Small intestine (tissue), 7 donors: ENCODE data around the gene CFAP65. TPM values are rescaled to one million over a fixed set of nuclear protein-coding genes. Genes with fewer than 3 reads are reported as not detected.

Experiments used
- DNase-seq, 2 donors: peaks; one replicate each; pipeline versions ENCODE4 v3.0.0 to v3.0.0-alpha.2; 2013
- FAIRE-seq: peaks from 2 replicates; lab custom pipeline; 2012; peaks lifted over from hg19 to GRCh38; lab: Jason Lieb, UNC
- H3K27ac ChIP-seq, 3 donors: one replicate each; pipeline ENCODE4 v1.5.1; 2013; ENCODE audit warnings: low read length in 2 of 3, mild to moderate bottlenecking in 2 of 3, control low read depth in 1 of 3, inconsistent platforms in 1 of 3, low read depth in 1 of 3, moderate library complexity in 1 of 3
- H3K27me3 ChIP-seq, 3 donors: one replicate each; pipeline ENCODE4 v1.6.1; 2013; ENCODE audit warnings: low read length in 3 of 3, inconsistent platforms in 1 of 3; ENCODE audit not compliant: control insufficient read depth in 3 of 3, insufficient read depth in 3 of 3
- H3K36me3 ChIP-seq, 3 donors: one replicate each; pipeline ENCODE4 v1.6.1; 2013; ENCODE audit warnings: low read length in 3 of 3, inconsistent platforms in 1 of 3, low read depth in 1 of 3, mild to moderate bottlenecking in 1 of 3, moderate library complexity in 1 of 3; ENCODE audit not compliant: control insufficient read depth in 3 of 3, insufficient read depth in 2 of 3
- H3K4me1 ChIP-seq, 3 donors: one replicate each; pipeline ENCODE4 v1.6.1; 2013; ENCODE audit warnings: low read length in 2 of 3, inconsistent platforms in 1 of 3, low read depth in 1 of 3, mild to moderate bottlenecking in 1 of 3, moderate library complexity in 1 of 3; ENCODE audit not compliant: control insufficient read depth in 3 of 3, insufficient read depth in 2 of 3
- H3K4me3 ChIP-seq, 3 donors: one replicate each; pipeline ENCODE4 v1.5.1; 2013; ENCODE audit warnings: low read length in 3 of 3, control low read depth in 1 of 3, inconsistent platforms in 1 of 3, low read depth in 1 of 3, mild to moderate bottlenecking in 1 of 3, moderate library complexity in 1 of 3
- H3K9me3 ChIP-seq, 2 donors: one replicate each; pipeline ENCODE4 v1.6.1; 2013; ENCODE audit warnings: low read depth in 1 of 2, low read length in 1 of 2; ENCODE audit not compliant: control insufficient read depth in 2 of 2, insufficient read depth in 1 of 2
- WGBS, 3 donors: extraction: QIAGEN DNeasy Blood & Tissue Kit; methylation state at CpG; one replicate each; pipeline ENCODE4 v1.1.7; 2013; 5-methylcytosine and 5-hydroxymethylcytosine counted together
- polyA plus RNA-seq, 4 donors: library from polyadenylated mRNA; stranded (reverse) in 3 of 4; unstranded in 1 of 4; fragments of 200-250 nt in 3 of 4; fragments of 120-200 nt in 1 of 4; gene quantifications; one replicate each; pipeline versions ENCODE4 v1.2.1 to v1.2.3, GENCODE V29; 2013
- donor health status: healthy with polysubstance abuse.
- donor health status: control.
- donor health status: control.
- donor health status: Bipolar disorder and iron deficiency.
- donor health status: healthy.

CFAP65 gene
- polyA plus RNA-seq, 4 donors, result 0.06 to 4.3 (median 1.1) TPM; not detected in 1

DNA sequence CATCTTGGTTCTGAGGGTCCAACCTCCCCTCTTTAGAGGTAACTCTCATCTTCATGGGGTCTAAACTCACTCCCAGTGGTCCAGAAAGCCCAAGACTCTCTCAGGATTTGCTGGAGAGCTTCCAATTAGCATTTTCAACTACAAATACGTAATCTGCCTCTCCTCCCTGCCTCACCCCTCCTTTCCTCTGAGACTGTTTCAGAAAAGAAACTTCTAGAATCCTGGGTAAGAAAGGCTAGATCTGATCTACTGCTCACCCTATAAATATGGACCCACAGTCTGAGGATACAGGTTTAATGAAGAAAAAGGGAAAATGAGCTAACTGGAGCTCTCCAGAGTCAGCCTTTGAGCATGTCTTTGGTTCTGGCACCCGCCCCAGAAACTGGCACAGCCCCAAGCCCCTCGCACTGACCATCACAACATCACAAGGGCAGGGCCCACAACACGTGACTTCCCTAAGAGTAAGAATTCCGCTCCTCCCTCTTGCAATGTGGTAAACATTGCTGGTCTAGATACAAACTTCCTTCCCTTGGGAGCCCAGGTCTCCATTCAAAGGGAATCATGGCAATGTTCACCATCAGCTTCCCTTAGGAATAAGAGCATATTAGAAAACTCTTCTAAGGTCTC is 41.1 kb upstream of the CFAP65 start:
- no peaks in the 10 kb centered on the region for H3K9me3 ChIP-seq
- peak overlapping the region; percentile 90 to 97 (median 90) for H3K27ac ChIP-seq
- H3K4me3 ChIP-seq, result no peak overlapping the region
- DNase-seq (peak in 1 of 2 donors; percentile 32), FAIRE-seq (no peak)
- H3K36me3 ChIP-seq, result peaks cover 3 to 18% (median 5%) of the 10 kb centered on the region in 3 donors
- WGBS, 3 donors, result 17 to 38% (median 34%) methylated on average over 5 of the region's 5 CpGs
- H3K27me3 ChIP-seq, result no peaks in the 10 kb centered on the region
- peaks cover 10 to 57% (median 26%) of the 10 kb centered on the region in 3 donors for H3K4me1 ChIP-seq

DNA sequence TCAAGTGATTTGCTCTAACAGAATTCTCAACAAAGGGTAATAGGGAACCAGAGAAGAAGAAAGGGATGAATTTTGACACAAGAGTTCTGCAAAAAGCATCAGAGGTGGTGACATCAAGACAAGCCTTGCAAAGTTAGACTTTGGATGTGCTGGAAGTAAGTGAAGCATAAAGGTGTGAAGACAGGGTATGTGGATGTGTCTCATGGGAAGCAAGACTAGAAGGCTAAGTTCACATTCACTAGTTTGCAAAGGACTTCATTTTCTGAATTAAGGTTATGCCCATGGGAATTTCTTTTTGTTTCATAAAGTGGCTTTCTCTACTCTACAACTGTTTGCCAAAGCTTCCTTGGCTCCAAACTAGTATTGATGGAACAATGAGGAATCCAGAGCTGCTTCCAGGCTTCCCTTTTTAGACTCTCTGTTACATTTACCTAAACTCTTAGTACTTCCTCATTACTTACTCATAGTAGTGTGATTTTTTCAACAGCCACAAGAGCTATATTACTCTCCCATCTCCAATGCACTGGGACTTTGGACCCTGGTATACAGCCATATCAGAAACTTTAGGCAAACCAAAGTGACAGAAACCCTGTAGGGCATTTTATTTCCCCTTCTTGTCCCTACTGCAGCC is 40.5 kb upstream of the CFAP65 start:
- DNase-seq, result peak; percentile 86 to 95
- Histone ChIP-seq H3K4me1 (peaks cover 10 to 51% (median 26%) of the 10 kb centered on the region in 3 donors), H3K9me3 (no peaks in the 10 kb centered on the region), H3K36me3 (peaks cover 3 to 19% (median 5%) of the 10 kb centered on the region in 3 donors), H3K27me3 (no peaks in the 10 kb centered on the region), H3K4me3 (no peak overlapping the region), H3K27ac (peak overlapping the region; percentile 90 to 97 (median 90))
- no peak for FAIRE-seq

- Histone ChIP-seq H3K4me1 (peaks cover 10 to 44% (median 26%) of the 10 kb centered on the region in 3 donors), H3K36me3 (peaks cover 0 to 23% (median 5%) of the 10 kb centered on the region in 3 donors), H3K27ac (peak overlapping the region; percentile 77 to 90 (median 88)), H3K9me3 (no peaks in the 10 kb centered on the region), H3K27me3 (no peaks in the 10 kb centered on the region), H3K4me3 (no peak overlapping the region)
- whole genome bisulfite sequencing, 3 donors, result 26 to 66% (median 62%) methylated on average over 7 of the region's 7 CpGs
- peak in 1 of 2 donors; percentile 35 for DNase-seq
- no peak for FAIRE-seq
Measured at GRCh38 chr2:219081096-219081495, 39.8 kb upstream of the CFAP65 start.

GRCh38 chr2:219079417-219079816 is 38.1 kb upstream of the CFAP65 start:
- H3K4me1 ChIP-seq, result peaks cover 10 to 44% (median 26%) of the 10 kb centered on the region in 3 donors
- FAIRE-seq, result no peak
- DNase-seq, result peak; percentile 87 to 97
- H3K36me3 ChIP-seq, result peaks cover 5 to 30% (median 5%) of the 10 kb centered on the region in 3 donors
- H3K4me3 ChIP-seq, result no peak overlapping the region
- WGBS, 3 donors, result 25 to 70% (median 35%) methylated on average over 2 of the region's 2 CpGs
- H3K27ac ChIP-seq, result peak overlapping the region; percentile 94 to 95 (median 95)
- no peaks in the 10 kb centered on the region for H3K27me3 ChIP-seq
- H3K9me3 ChIP-seq, result no peaks in the 10 kb centered on the region

DNA sequence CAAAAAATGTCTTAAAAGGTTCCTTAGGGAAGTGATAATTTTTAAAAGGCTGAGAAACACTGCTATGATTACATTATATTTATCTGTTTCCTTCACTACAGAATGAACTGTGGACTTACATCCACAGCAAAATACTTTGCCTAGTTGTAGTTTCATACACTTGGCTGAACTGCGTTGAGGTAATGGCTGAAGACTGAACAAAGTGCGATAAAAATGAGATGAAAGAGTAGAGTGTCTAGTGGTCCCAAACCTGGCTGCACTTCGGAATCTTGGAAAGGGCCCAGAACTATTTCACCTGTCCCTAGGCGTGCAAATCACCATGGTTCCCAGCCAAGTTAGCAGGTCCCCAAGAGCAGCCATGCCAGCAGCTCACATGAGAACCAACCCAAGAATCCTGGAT is 37.6 kb upstream of the CFAP65 start:
- peak overlapping the region; percentile 94 to 95 (median 95) for H3K27ac ChIP-seq
- DNase-seq (peak; percentile 65 to 76), FAIRE-seq (no peak)
- H3K4me1 ChIP-seq, result peaks cover 10 to 49% (median 26%) of the 10 kb centered on the region in 3 donors
- WGBS, 3 donors, result 11 to 66% (median 42%) methylated on average over 4 of the region's 4 CpGs
- no peak overlapping the region for H3K4me3 ChIP-seq
- no peaks in the 10 kb centered on the region for H3K9me3 ChIP-seq
- peaks cover 5 to 33% (median 5%) of the 10 kb centered on the region in 3 donors for H3K36me3 ChIP-seq
- H3K27me3 ChIP-seq, result no peaks in the 10 kb centered on the region

DNA sequence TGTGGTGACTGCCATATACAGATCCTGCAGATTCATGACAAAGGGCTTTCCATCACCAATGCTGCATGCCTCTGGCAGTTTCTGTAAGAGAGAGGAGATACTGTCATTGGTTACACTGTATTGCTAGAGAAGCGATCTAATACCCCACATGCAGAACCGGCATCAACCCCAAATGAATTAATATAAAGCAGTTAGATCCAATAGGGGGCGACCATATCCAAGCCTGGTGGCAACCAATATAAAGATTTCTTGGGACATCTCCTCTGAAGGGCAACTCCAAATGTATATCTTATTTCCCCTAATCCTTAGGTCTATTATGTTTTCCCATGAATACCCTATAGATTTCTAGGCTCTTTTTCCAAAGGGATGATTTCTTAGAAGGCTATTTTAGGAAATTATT is 36.8 kb upstream of the CFAP65 start:
- peaks cover 5 to 37% (median 5%) of the 10 kb centered on the region in 3 donors for H3K36me3 ChIP-seq
- H3K4me3 ChIP-seq, result no peak overlapping the region
- peaks cover 10 to 56% (median 22%) of the 10 kb centered on the region in 3 donors for H3K4me1 ChIP-seq
- no peaks in the 10 kb centered on the region for H3K9me3 ChIP-seq
- DNase-seq (no peak), FAIRE-seq (no peak)
- peak overlapping the region in 1 of 3 donors; percentile 95 for H3K27ac ChIP-seq
- WGBS, 3 donors, result 65 to 83% (median 83%) methylated on average over 3 of the region's 3 CpGs
- no peaks in the 10 kb centered on the region for H3K27me3 ChIP-seq

- DNase-seq, result no peak
- Histone ChIP-seq H3K36me3 (peaks cover 5 to 37% (median 5%) of the 10 kb centered on the region in 3 donors), H3K4me1 (peaks cover 11 to 59% (median 12%) of the 10 kb centered on the region in 3 donors), H3K27me3 (no peaks in the 10 kb centered on the region), H3K27ac (no peak overlapping the region), H3K9me3 (no peaks in the 10 kb centered on the region), H3K4me3 (no peak overlapping the region)
- no peak for FAIRE-seq
- 91 to 97% (median 92%) methylated on average over 3 of the region's 3 CpGs for WGBS, 3 donors
Measured at GRCh38 chr2:219076253-219076652, 34.9 kb upstream of the CFAP65 start.

DNA sequence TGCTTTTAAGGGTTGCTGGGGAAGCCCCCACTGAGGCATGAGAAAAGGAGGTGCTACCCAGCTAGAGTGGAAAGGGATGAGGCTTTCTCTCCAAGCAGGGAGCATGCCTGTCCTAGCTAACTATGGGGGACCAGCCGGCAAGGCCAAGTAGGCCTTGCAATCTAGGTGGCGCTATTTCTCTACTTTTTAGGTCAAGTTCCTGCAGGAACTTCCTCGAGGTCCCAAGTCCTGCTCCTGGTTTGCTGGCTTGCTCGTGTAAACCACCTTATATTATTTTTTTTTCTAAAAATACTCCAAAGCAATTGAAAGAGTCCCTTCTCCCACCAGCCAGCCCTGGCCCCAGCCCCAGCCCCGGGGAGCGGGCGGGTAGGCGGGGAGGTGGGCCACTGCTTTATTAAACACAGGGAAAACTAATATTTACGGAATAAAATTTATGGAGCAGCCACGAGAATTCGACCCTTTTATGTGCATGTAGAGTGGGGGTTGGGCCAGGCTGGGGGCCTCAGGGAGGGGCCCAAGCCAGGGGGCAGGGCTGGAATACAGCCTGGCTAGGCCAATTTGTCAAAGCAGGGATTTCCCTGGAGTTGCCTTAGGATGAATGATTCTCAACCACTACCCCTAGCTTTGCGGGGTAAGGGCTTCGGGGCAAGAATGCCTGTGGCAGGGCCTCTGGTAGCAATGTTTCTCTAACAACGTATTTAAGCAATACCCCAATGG is 32.3 kb upstream of the CFAP65 start:
- H3K27me3 ChIP-seq, result no peaks in the 10 kb centered on the region
- WGBS, 3 donors, result 43 to 52% (median 51%) methylated on average over 14 of the region's 14 CpGs
- H3K9me3 ChIP-seq, result no peaks in the 10 kb centered on the region
- H3K4me3 ChIP-seq, result no peak overlapping the region
- H3K4me1 ChIP-seq, result peaks cover 6 to 57% (median 10%) of the 10 kb centered on the region in 3 donors
- DNase-seq (peak; percentile 85 to 94), FAIRE-seq (no peak)
- peaks cover 5 to 31% (median 5%) of the 10 kb centered on the region in 3 donors for H3K36me3 ChIP-seq
- H3K27ac ChIP-seq, result peak overlapping the region in 1 of 3 donors; percentile 78
